Body of pancreas (tissue), 4 donors: ENCODE results near the gene CRHR2. TPM values are rescaled to one million over a fixed set of nuclear protein-coding genes. Genes with fewer than 3 reads are reported as not detected.

Source experiments
- ATAC-seq: fragments of 150-250 bp; one replicate; pipeline ENCODE4 v1.9.1; 2016
- DNase-seq, 4 donors: peaks; one replicate each; pipeline ENCODE4 v3.0.0-alpha.2; 2019
- H3K27ac ChIP-seq, 4 donors: fragments of 200-600 bp; sonication (generic); 1 replicate in 3 of 4; 2 replicates in 1 of 4; pipeline versions ENCODE4 v1.5.1 to v1.6.1; 2016 to 2019; ENCODE audit warnings: mild to moderate bottlenecking in 1 of 4, mixed read lengths in 1 of 4, moderate library complexity in 1 of 4
- H3K27me3 ChIP-seq, 2 donors: fragments of 200-600 bp; sonication (generic); one replicate each; pipeline ENCODE4 v1.6.0; 2016; ENCODE audit warnings: mild to moderate bottlenecking in 1 of 2
- H3K36me3 ChIP-seq, 2 donors: fragments of 200-600 bp; sonication (generic); replicated peaks in 1 of 2; 2 replicates each; pipeline ENCODE4 v1.5.1; 2016; ENCODE audit warnings: low read depth in 2 of 2; ENCODE audit not compliant: insufficient read depth in 1 of 2
- H3K4me1 ChIP-seq: fragments of 200-600 bp; sonication (generic); one replicate; pipeline ENCODE4 v1.6.0; 2016
- H3K4me3 ChIP-seq, 2 donors: fragments of 200-600 bp; sonication (generic); 1 replicate in 1 of 2; 2 replicates in 1 of 2; pipeline ENCODE4 v1.5.1; 2016 to 2019
- H3K9me3 ChIP-seq, 3 donors: fragments of 200-600 bp; sonication (generic); 1 replicate in 2 of 3; 2 replicates in 1 of 3; pipeline ENCODE4 v1.5.1; 2016
- CTCF ChIP-seq, 7 experiments: fragments of 450-650 bp in 4 of 7; fragments of 200-600 bp in 3 of 7; sonication (generic) in 3 of 7; IDR thresholded peaks; one replicate each; pipeline ENCODE4 v1.5.1; 2016 to 2019; ENCODE audit warnings: antibody characterized with exemption in 7 of 7
- POLR2A ChIP-seq, 3 donors: fragments of 450-650 bp; IDR thresholded peaks; one replicate each; pipeline ENCODE4 v1.6.1; 2016; ENCODE audit warnings: antibody characterized with exemption in 3 of 3, mild to moderate bottlenecking in 2 of 3
- WGBS, 2 donors: methylation state at CpG; one replicate each; pipeline ENCODE4 v1.1.5; 2017; 5-methylcytosine and 5-hydroxymethylcytosine counted together
- intact Hi-C: fragments of 100-400 bp; cut with DNase I; formaldehyde crosslinking; loops from one replicate; pipeline ENCODE4 v1.15.1; 2023
- total RNA-seq, 2 donors: library from RNA; depleted of rRNA; stranded (reverse); fragments of >200 nt; gene quantifications; one replicate each; pipeline ENCODE4 v1.1.0, GENCODE V29; 2016

CRHR2 gene
- total RNA-seq, 2 donors from 2014 or later, result 0.33 to 4.7 TPM

- intact Hi-C loops, result no loop called here
- Histone ChIP-seq H3K4me1 (peaks cover 7% of the 10 kb centered on the region), H3K36me3 (peaks cover 9 to 20% of the 10 kb centered on the region in 2 donors), H3K4me3 (no peak overlapping the region), H3K27ac (no peak overlapping the region), H3K27me3 (no peaks in the 10 kb centered on the region), H3K9me3 (no peaks in the 10 kb centered on the region)
- TF ChIP-seq POLR2A (IDR thresholded peaks at IDR 0.05) (no peak), CTCF (IDR thresholded peaks at IDR 0.05) (no peak)
- DNase-seq, result no peak
- 64 to 86% methylated on average over 1 of the region's 1 CpG for WGBS, 2 donors
- no peak for ATAC-seq
Observed at GRCh38 chr7:30618961-30619360, 63.3 kb downstream of the CRHR2 start.

GRCh38 chr7:30618080-30618676 is 64.1 kb downstream of the CRHR2 start:
- TF ChIP-seq POLR2A (IDR thresholded peaks at IDR 0.05) (no peak), CTCF (IDR thresholded peaks at IDR 0.05) (no peak)
- peaks cover 9 to 20% of the 10 kb centered on the region in 2 donors for H3K36me3 ChIP-seq
- no peak for DNase-seq
- no peak overlapping the region for H3K27ac ChIP-seq
- no peaks in the 10 kb centered on the region for H3K27me3 ChIP-seq
- ATAC-seq, result no peak
- no peaks in the 10 kb centered on the region for H3K9me3 ChIP-seq
- peaks cover 7% of the 10 kb centered on the region for H3K4me1 ChIP-seq
- intact Hi-C loops, result no loop called here
- H3K4me3 ChIP-seq, result no peak overlapping the region
- WGBS, 2 donors, result 90 to 92% methylated on average over 4 of the region's 4 CpGs

- TF ChIP-seq POLR2A (IDR thresholded peaks at IDR 0.05), result no peak
- no peak for TF ChIP-seq CTCF (IDR thresholded peaks at IDR 0.05)
- Histone ChIP-seq H3K36me3 (peaks cover 9 to 18% of the 10 kb centered on the region in 2 donors), H3K4me3 (no peak overlapping the region), H3K9me3 (no peaks in the 10 kb centered on the region), H3K27me3 (no peaks in the 10 kb centered on the region), H3K4me1 (peaks cover 7% of the 10 kb centered on the region), H3K27ac (no peak overlapping the region)
- DNase-seq, result no peak
- no peak for ATAC-seq
- intact Hi-C loops, result no loop called here
- 62 to 65% methylated on average over 2 of the region's 2 CpGs for WGBS, 2 donors
Observed at GRCh38 chr7:30617359-30617758, 64.9 kb downstream of the CRHR2 start.

- H3K27ac ChIP-seq, result peak overlapping the region in 1 of 4 donors; percentile 0
- DNase-seq (peak in 3 of 4 donors; percentile 21 to 62 (median 40)), ATAC-seq (no peak)
- peaks cover 0 to 13% of the 10 kb centered on the region in 2 donors for H3K36me3 ChIP-seq
- no peak for TF ChIP-seq CTCF (IDR thresholded peaks at IDR 0.05)
- TF ChIP-seq POLR2A (IDR thresholded peaks at IDR 0.05), result no peak
- H3K9me3 ChIP-seq, result no peaks in the 10 kb centered on the region
- H3K4me3 ChIP-seq, result no peak overlapping the region
- peaks cover 7% of the 10 kb centered on the region for H3K4me1 ChIP-seq
- 60 to 67% methylated on average over 4 of the region's 4 CpGs for WGBS, 2 donors
- no peaks in the 10 kb centered on the region for H3K27me3 ChIP-seq
- intact Hi-C loops, result no loop called here
Observed at GRCh38 chr7:30616318-30616717, 65.9 kb downstream of the CRHR2 start.
